GM19463 (cell line): ENCODE data around the gene ZNF132.
"Not testable (repeated sequence)": the region's sequence is repeated elsewhere in the genome, so short reads cannot be mapped to it uniquely, and the experiment has no call there.

Source experiments
- ATAC-seq: cut with Tn5 transposase; IDR thresholded peaks from one replicate; pipeline ENCODE4 v1.9.1; 2021; ENCODE audit warnings: mild to moderate bottlenecking, moderate library complexity; ENCODE audit not compliant: unreplicated experiment

ZNF132 gene

DNA sequence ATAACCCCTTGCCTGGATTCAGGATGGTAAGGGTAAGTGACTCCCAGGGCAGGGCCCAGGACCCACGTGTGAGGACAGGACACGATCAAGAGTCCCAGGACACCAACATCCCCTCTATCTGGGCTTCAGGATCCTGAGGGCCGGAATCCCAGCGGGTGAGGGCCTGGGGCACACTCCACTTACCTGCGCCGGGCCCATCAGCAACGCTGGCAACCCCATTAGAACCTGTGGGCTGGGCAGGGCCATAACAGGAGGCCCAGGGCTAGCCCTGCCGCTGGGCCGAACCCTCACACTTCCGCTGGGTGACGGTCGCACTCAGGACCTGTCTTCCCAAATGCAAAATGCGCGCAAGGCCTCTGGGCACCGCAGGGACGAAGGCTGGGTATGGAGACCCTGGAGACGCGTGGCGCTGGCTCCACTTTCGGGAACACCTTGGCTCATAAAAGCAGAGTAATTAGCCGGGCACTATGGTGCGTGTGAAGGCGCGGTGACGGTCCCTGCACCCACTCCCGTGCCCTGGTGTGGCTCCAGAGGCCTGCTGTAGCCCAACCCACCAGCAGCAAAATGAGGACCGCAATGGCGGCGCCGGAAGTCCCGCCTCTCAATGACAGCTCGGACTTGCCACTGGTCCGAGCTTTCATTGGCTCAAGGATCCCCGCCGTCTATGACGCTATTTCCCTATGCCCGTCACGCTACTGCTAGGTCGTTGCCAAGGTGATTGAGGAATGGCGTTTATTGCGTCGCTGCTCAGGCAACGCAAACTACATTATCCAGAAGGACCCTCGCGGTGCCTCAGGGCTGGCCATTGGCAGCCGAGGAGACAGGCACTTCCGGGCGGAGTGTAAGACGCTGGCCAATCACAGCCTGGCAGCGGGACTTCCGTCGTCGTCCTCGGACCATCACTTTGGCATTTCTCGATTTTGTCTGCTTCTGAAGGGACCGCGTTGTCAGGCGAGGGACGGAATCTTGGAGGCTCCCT is at the start of gene ZNF132:
Gene ZNF132 (minus strand): TSS at position 578 of the 979 bp plus-strand sequence. CDS start 332 bp downstream, at position 246.
- ATAC-seq = peak; percentile 95

DNA sequence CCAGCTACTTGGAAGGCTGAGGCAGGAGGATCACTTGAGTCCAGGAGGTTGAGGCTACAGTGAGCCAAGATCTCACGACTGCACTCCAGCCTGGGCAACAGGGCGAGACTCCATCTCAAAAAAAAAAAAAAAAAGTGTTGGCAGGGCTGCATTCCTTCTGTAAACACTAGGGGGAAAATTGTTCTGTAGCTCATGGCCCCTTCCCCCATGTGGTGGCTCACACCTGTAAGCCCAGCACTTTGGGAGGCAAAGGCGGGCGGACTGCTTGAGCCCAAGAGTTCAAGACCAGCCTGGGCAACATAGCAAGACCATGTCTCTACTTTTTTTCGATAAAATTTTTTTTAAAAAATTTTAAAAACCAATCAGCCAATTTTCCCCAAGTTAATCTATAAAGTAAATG is 44.4 kb upstream of the ZNF132 start:
- not testable (repeated sequence) for ATAC-seq

DNA sequence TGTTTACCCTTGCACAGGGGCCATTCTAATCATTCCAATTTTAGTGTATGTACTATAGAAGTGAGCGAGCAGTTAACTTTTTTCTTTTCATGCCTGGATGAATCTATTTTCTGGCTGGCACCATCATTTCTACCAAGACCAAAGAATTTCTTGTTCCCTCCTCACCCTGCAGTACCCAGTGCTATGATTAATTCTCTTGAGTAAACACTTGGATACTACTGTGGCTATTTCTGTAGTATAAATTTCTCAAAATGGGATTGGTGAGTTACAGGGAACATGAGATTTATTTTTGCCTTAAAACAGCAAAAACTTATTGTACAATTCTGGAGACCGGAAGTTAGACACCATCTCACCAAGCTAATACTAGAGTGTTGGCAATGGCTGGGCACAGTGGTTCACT is 43.8 kb upstream of the ZNF132 start:
- no peak for ATAC-seq

DNA sequence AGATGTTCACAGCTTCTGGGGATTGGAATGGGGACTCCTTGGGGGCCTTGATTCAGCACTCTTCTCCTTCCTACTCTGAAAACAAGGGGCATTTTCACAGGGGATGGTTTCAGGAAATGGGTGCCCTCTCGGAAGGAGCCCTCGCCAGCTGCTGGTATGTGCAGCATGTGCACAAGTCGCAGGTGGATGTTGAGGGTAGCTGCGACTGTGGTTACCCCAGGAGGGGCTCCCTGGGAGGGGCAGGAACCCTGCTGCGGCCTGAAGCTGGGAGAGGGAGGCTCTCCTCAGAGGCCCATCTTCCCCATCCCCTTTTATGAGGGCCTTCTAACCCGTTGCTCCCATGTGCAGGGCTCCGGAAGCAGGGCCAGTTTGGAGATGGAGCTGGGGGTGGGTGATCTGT is 42.4 kb upstream of the ZNF132 start:
- no peak for ATAC-seq

- no peak for ATAC-seq
Measured at GRCh38 chr19:58480831-58481230, 40.9 kb upstream of the ZNF132 start.

- ATAC-seq = no peak
Measured at GRCh38 chr19:58480481-58480830, 40.5 kb upstream of the ZNF132 start.

DNA sequence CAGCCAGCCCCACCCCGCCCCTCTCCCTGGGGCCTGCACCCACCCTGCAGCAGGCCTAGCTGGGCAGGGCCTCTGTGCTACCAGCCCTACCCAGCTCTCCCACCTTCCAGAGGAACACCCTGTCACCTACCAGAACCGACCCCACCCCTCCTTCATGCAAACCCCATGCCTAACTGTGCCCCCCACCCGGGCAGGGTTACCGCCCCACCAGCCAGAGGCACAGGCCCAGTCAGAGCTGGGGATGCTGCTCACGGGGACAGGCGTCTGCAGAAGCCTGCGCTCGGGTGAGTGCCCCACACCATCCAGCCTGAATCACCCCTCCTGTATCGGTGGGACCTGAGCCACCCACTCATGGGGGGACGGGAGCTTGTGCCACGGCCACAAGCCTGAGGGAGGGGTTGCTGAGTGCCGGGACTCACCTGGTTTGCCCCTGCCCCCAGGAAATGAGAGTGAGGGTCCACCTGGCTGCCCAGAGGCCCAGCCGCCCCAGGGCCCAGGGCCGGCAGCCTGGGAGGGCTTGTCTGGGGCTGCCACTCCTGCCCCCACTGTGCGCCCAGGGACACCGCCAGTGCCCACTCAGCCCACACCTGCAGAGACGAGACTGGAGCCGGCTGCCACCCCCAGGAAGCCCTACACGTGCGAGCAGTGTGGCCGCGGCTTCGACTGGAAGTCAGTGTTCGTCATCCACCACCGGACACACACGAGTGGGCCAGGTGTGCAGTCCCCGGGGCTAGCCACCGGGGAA is 40.0 kb upstream of the ZNF132 start:
- no peak for ATAC-seq

DNA sequence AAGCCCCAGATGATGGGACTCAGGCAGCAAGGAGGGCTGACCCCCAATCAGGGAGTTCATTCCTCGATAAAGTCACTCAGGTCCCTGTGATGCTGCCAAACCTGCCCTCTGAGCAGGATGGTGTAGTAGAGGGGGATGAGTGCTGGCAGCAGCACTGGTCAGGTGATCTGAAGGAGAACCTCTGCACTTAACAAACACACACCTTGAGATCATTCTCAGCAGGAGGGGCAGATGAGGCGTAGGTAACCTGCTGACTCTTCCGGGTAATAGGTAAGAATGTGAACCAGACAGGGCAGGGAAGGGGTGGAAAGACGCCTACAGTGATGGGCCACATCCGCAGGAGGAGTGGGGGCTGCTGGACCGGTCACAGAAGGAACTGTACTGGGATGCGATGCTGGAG is 39.4 kb upstream of the ZNF132 start:
- no peak for ATAC-seq

DNA sequence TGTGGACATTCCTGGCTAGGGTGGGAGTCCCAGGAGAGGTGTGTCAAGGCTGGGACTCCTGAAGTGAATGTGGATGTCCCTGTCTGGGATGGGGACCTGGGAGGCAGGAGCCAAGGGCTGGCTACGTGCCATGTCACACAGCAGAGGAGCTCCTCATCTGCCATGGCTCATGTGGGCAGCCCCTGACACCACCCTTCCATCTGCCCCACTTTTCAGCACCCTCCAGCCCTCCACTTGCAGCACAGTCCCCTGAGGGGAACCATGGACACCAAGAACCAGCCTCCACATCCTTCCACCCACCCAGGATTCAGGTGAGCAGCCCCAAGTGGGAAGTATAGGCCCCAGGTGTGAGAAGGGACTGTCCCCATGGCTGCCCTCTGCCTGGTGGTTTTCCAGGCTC is 37.9 kb upstream of the ZNF132 start:
- no peak for ATAC-seq

- ATAC-seq = no peak
Measured at GRCh38 chr19:58477130-58477529, 37.2 kb upstream of the ZNF132 start.

GRCh38 chr19:58476498-58477015 is 36.6 kb upstream of the ZNF132 start:
- ATAC-seq = no peak

- ATAC-seq = peak; percentile 88
Measured at GRCh38 chr19:58475714-58476497, 36.0 kb upstream of the ZNF132 start, which contains the start of gene ZNF446. TSS of gene ZNF446 (plus strand) at chr19:58476352. CDS start at chr19:58477219, 867 bp downstream.

GRCh38 chr19:58474997-58475713 is 35.2 kb upstream of the ZNF132 start:
- no peak for ATAC-seq

DNA sequence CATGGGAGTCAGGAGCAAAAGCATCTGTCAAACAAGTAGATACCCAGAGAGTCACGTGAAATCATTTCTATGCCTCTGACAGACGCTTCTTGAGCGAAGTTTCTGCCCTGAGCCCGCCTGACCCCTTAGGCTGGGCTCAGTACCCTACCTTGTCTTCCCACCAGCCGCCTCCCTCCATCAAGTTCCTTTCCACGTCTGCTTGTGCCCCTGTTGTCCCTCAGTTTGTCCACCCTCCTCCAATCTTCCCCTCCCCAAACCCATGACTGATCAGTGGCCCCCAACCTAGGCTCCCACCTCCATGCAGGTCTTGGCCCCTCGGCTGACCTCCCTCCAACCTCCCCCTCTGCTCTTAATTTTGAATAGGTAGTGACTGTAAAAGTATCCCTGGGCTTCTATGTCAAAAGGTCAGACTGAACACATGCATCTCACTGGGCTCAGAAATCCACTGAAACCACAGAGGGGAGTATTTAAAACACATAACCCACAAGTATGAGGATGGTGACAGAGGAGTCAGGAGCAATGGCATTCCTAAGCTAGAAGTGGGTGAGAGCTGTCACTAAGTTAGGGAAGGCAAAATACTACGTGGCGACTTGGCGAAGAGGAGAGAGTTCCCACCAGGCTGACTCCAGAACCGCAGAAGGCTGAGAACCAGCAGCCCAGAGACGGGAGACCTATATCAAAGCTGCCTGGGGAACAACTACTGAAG is 34.5 kb upstream of the ZNF132 start:
- ATAC-seq = no peak

DNA sequence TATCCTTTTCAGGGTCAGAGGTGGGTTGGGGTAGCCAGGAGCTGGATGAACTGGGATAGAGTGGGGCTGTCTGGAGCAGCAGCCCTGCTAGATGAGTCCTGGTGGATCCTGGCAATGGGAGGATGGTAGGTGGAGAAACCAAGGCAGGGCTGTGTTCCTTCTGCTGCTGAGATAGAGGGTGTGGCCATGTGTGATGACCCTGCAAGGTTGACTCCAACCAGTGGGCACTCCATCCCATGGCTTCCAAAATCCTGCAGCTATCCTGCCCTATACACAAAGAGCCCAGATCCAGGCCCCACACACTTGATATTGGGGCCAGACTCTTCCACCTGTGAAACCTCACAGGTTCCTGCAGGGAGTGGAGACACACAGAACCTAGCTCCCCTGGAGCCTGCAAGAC is 33.8 kb upstream of the ZNF132 start:
- no peak for ATAC-seq

- ATAC-seq = no peak
Measured at GRCh38 chr19:58471736-58472135, 31.8 kb upstream of the ZNF132 start.

DNA sequence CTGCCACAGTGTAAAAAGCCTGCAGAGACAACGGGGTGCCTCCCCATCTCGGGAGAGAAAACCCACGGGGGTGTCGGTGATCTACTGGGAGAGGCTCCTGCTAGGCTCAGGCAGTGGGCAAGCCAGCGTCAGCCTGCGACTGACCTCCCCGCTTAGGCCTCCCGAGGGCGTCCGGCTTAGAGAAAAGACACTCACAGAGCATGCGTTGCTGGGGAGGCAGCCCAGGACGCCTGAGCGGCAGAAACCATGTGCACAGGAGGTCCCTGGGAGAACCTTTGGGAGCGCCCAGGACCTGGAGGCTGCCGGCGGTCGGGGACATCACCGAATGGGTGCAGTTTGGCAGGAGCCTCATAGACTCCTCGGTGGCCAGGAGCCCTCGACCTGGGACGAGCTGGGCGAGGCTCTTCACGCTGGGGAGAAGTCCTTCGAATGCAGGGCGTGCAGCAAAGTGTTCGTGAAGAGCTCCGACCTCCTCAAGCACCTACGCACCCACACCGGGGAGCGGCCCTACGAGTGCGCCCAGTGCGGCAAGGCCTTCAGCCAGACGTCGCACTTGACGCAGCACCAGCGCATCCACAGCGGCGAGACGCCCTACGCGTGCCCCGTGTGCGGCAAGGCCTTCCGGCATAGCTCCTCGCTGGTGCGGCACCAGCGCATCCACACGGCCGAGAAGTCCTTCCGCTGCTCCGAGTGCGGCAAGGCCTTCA is 31.0 kb upstream of the ZNF132 start:
- not testable (repeated sequence) for ATAC-seq

DNA sequence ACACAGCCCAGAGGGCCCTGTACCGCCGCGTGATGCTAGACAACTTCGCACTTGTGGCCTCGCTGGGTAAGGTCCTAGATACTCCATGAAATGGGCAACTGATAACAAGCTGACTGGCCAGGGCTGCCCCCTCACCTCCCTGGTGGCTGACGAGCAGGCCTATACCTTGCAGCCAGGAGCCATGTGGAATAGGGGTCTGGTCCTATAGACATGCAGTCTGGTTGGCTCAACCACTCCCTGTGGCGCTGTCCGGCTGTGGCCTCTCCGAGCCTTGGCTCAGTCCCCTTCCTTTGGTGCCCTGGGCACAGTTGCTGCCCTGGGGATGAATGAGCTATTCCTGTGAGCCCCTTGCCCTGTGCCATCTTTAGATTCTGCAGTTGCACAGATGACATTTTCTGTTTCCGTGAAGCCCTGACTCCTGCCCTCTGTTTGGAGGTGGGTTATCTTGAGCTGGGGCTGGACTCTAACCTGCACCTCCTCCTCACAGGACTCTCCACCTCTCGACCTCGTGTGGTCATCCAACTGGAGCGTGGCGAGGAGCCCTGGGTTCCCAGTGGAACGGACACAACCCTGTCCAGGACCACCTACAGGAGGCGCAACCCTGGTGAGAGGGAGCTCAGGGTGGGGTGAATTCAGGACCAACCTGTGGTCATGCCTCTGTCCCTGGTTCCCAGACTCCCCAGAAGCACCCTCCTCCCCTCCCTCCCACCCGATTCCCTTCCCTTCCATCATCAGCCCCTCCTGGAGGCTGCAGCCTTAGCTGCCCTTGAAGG is 29.5 kb upstream of the ZNF132 start:
- ATAC-seq = no peak
